ENCODE measurements around the gene ZNRF3.

GRCh38 chr22:29078869-29079207 lies 195.5 kb downstream of the ZNRF3 start:
- TF ChIP-seq POLR2A (IDR thresholded peaks at IDR 0.05) (no peak), POLR2AphosphoS5 (IDR thresholded peaks at IDR 0.05) (no peak), CTCF (IDR thresholded peaks at IDR 0.05) (no peak)
